Psoas muscle (tissue), 8 donors: ENCODE measurements around the gene GRB10. TPM values are rescaled to one million over a fixed set of nuclear protein-coding genes. Genes with fewer than 3 reads are reported as not detected.

Experiments
- ATAC-seq, 4 donors: fragments of 200-7000 bp; cut with Tn5 transposase; one replicate each; pipeline ENCODE4 v1.9.1; 2020; ENCODE audit warnings: moderate library complexity in 3 of 4, mild to moderate bottlenecking in 2 of 4
- DNase-seq, 2 donors: peaks; one replicate each; pipeline ENCODE4 v3.0.0-alpha.2; 2020
- H3K27ac ChIP-seq: fragments of 200-600 bp; one replicate; pipeline ENCODE4 v1.8.0; 2022
- H3K27me3 ChIP-seq, 3 donors: fragments of 200-600 bp in 1 of 3; one replicate each; pipeline versions ENCODE4 v1.6.1 to v1.8.0; 2013 to 2022; ENCODE audit warnings: low read length in 2 of 3, mild to moderate bottlenecking in 2 of 3, moderate library complexity in 1 of 3; ENCODE audit not compliant: insufficient read depth in 3 of 3
- H3K36me3 ChIP-seq, 2 donors: fragments of 200-600 bp in 1 of 2; one replicate each; pipeline versions ENCODE4 v1.6.1 to v1.8.0; 2013 to 2022; ENCODE audit warnings: low read depth in 1 of 2, mild to moderate bottlenecking in 1 of 2, moderate library complexity in 1 of 2; ENCODE audit not compliant: insufficient read depth in 1 of 2
- H3K4me1 ChIP-seq: fragments of 200-600 bp; one replicate; pipeline ENCODE4 v1.8.0; 2022
- H3K4me3 ChIP-seq: fragments of 200-600 bp; one replicate; pipeline ENCODE4 v1.8.0; 2022; ENCODE audit warnings: mild to moderate bottlenecking
- H3K9me3 ChIP-seq: fragments of 200-600 bp; one replicate; pipeline ENCODE4 v1.8.0; 2022
- WGBS, 3 donors: extraction: QIAGEN DNeasy Blood & Tissue Kit; methylation state at CpG; one replicate each; pipeline versions ENCODE4 v1.1.6 to v1.1.7; 2013; 5-methylcytosine and 5-hydroxymethylcytosine counted together
- intact Hi-C, 2 donors: fragments of 100-400 bp; cut with DNase I; formaldehyde crosslinking; loops; one replicate each; pipeline versions ENCODE4 v1.11.0 to v1.14.2; 2022
- polyA plus RNA-seq, 3 donors: library from polyadenylated mRNA; stranded (reverse); fragments of 200-250 nt; gene quantifications; one replicate each; pipeline ENCODE4 v1.2.3, GENCODE V29; 2013
- total RNA-seq, 4 donors: library from RNA; stranded (reverse); fragmentation: NEBNext Ultra II Directional in 2 of 4; extraction: Animal tissue kit (Norgen Biotek cat#: 25700) in 2 of 4; gene quantifications; one replicate each; pipeline versions ENCODE4 v1.2.1 to v1.2.4, GENCODE V29; 2021 to 2023
- TF ChIP-seq, protein P1 (sequence below): fragments of 200-600 bp; IDR thresholded peaks from one replicate; pipeline ENCODE4 v1.8.0; 2022; ENCODE audit warnings: antibody characterized with exemption
- donor health status: healthy with polysubstance abuse.
- donor health status: DM: no; HTN: no; CAD: no; lungs with moderate emphysema.
- donor health status: Bipolar disorder and iron deficiency.
- donor health status: healthy.
- donor health status: DM: yes; HTN: yes; CAD: no.
- donor health status: DM: no; HTN: no; CAD: no.
- donor health status: DM: no; HTN: no; CAD: no.
- donor health status: DM: yes; HTN: yes; CAD: no.

The GRB10 gene
- total and polyA plus RNA-seq, 7 donors: 25.8 to 72.7 (median 53.0) TPM

DNA sequence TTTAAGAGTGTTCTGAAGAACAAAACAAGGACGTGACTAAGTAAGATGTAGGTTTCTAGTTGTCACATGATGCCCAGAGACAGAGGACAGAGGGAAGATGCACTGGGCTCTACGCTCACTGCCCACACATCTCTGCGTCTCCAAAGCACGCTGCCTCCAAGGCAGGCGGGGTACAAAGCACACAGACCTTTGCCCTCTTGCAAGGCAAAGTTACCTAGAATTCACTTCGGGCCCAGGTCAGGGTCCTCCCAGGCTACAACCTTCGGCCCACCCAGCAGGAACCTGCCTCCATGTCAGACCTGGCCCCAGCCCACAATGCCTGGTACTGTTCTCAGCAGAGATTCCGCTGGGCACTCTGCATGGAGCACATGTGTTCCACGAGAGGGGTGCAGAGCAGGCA, 26.5 kb downstream of the GRB10 start:
- 89 to 99% (median 94%) methylated on average over 9 of the region's 9 CpGs for WGBS, 3 donors
- TF ChIP-seq, protein P1, sequence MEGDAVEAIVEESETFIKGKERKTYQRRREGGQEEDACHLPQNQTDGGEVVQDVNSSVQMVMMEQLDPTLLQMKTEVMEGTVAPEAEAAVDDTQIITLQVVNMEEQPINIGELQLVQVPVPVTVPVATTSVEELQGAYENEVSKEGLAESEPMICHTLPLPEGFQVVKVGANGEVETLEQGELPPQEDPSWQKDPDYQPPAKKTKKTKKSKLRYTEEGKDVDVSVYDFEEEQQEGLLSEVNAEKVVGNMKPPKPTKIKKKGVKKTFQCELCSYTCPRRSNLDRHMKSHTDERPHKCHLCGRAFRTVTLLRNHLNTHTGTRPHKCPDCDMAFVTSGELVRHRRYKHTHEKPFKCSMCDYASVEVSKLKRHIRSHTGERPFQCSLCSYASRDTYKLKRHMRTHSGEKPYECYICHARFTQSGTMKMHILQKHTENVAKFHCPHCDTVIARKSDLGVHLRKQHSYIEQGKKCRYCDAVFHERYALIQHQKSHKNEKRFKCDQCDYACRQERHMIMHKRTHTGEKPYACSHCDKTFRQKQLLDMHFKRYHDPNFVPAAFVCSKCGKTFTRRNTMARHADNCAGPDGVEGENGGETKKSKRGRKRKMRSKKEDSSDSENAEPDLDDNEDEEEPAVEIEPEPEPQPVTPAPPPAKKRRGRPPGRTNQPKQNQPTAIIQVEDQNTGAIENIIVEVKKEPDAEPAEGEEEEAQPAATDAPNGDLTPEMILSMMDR: no peak
- Histone ChIP-seq H3K36me3 (peaks cover 0 to 5% of the 10 kb centered on the region in 2 donors), H3K9me3 (no peaks in the 10 kb centered on the region), H3K4me1 (peaks cover 31% of the 10 kb centered on the region), H3K27ac (no peak overlapping the region), H3K27me3 (no peaks in the 10 kb centered on the region), H3K4me3 (no peak overlapping the region)
- ATAC-seq (no peak), DNase-seq (no peak)
- intact Hi-C loops: no loop called here

DNA sequence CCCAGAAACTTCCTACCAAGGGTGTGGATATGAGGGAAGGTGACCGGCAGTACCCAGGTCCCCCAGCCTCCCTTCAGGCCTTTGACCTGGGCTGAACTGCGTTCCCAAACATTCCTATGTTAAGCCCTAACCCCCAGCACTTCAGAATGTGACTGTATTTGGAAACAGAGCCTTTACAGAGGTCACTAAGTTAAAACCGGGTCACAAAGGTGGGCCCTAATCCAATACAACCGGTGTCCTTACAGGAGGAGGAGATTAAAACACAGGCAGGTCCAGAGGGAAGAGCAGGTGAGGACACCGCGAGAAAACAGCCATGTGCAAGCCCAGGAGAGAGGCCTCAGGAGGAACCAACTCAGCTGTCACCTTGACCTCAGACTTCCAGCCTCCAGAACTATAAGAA, 28.0 kb downstream of the GRB10 start:
- peaks cover 0 to 5% of the 10 kb centered on the region in 2 donors for H3K36me3 ChIP-seq
- no peak overlapping the region for H3K27ac ChIP-seq
- H3K4me1 ChIP-seq: peaks cover 31% of the 10 kb centered on the region
- H3K4me3 ChIP-seq: no peak overlapping the region
- no peaks in the 10 kb centered on the region for H3K27me3 ChIP-seq
- ATAC-seq: peak in 2 of 4 donors; percentile 25 to 32
- TF ChIP-seq, protein P1: no peak
- WGBS, 3 donors: 31 to 55% (median 42%) methylated on average over 6 of the region's 6 CpGs
- no peaks in the 10 kb centered on the region for H3K9me3 ChIP-seq
- intact Hi-C loops: no loop called here
- no peak for DNase-seq

DNA sequence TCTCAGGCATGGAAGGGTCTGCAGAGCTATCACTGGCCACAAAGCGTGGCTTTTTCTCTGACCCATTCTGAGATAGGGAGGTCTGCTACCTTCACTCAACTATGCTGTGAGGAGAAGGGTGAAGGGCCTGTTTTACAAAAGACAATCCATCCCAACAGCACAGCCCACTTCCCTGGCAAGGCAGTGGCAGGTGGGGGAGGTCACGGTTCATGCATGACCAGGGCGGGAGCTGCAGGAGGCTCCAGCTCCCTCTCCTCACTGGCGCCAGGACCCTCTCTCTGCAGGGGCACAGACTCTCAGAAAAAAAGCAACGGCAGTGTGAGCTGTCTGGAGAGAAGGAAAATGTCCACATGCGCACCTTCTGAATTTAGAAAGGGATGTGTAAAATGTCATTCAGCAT, 28.5 kb downstream of the GRB10 start:
- Histone ChIP-seq H3K4me1 (peaks cover 31% of the 10 kb centered on the region), H3K36me3 (peaks cover 0 to 5% of the 10 kb centered on the region in 2 donors), H3K27me3 (no peaks in the 10 kb centered on the region), H3K4me3 (no peak overlapping the region), H3K9me3 (no peaks in the 10 kb centered on the region), H3K27ac (no peak overlapping the region)
- ATAC-seq: no peak
- TF ChIP-seq, protein P1: no peak
- 84 to 86% (median 85%) methylated on average over 6 of the region's 6 CpGs for WGBS, 3 donors
- DNase-seq: no peak
- intact Hi-C loops: no loop called here

GRCh38 chr7:50752422-50752821, 30.3 kb downstream of the GRB10 start:
- ATAC-seq: no peak
- Histone ChIP-seq H3K4me1 (peaks cover 31% of the 10 kb centered on the region), H3K9me3 (no peaks in the 10 kb centered on the region), H3K4me3 (no peak overlapping the region), H3K27me3 (no peaks in the 10 kb centered on the region), H3K27ac (no peak overlapping the region), H3K36me3 (peaks cover 0 to 15% of the 10 kb centered on the region in 2 donors)
- intact Hi-C loops: no loop called here
- DNase-seq: no peak
- 90 to 97% (median 95%) methylated on average over 4 of the region's 4 CpGs for WGBS, 3 donors
- TF ChIP-seq, protein P1: no peak

DNA sequence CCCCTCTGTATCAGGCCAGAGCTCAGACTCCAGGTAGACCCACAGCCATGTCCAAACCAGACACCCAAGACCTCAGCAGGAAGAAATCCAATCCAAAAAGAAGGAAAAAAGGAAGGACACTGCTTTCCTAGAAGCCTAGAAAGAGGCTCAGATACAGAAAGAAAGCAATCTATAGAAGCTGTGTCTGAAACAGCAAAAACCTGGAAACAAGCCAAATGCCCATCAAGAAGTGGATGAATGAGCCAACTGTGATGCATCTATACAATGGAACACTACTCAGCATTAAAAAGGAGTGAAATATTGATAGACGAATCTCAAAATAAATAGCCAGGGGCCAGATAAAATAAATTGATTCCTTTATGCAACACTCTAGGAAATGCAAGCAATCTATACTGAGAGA, 31.6 kb downstream of the GRB10 start:
- H3K27me3 ChIP-seq: no peaks in the 10 kb centered on the region
- peaks cover 0 to 16% of the 10 kb centered on the region in 2 donors for H3K36me3 ChIP-seq
- ATAC-seq (no peak), DNase-seq (no peak)
- intact Hi-C loops: no loop called here
- H3K27ac ChIP-seq: no peak overlapping the region
- H3K4me1 ChIP-seq: peaks cover 26% of the 10 kb centered on the region
- H3K9me3 ChIP-seq: no peaks in the 10 kb centered on the region
- TF ChIP-seq, protein P1: no peak
- WGBS, 3 donors: 93 to 97% (median 94%) methylated on average over 1 of the region's 1 CpG
- no peak overlapping the region for H3K4me3 ChIP-seq
